SK-N-MC (cell line): ENCODE measurements around the gene HLA-G.
A peak's percentile ranks its signal among the peaks of the same experiment; 100 is the strongest.

Source experiments
- DNase-seq: peaks from one replicate; pipeline ENCODE4 v3.0.0-alpha.2; 2011; ENCODE audit warnings: low read depth, low spot score
- H3K27ac ChIP-seq: fragments of 200-600 bp; sonication (generic); 2 replicates; pipeline ENCODE4 v1.5.1; 2016; ENCODE audit warnings: mixed run types
- H3K36me3 ChIP-seq: fragments of 200-600 bp; sonication (generic); 2 replicates; pipeline ENCODE4 v1.6.1; 2017; ENCODE audit warnings: antibody characterized with exemption, low read length, mixed read lengths; ENCODE audit not compliant: insufficient read depth
- H3K4me3 ChIP-seq: fragments of 200-600 bp; sonication (generic); 2 replicates; pipeline ENCODE4 v1.5.1; 2016
- H3K9ac ChIP-seq: fragments of 200-600 bp; sonication (generic); 2 replicates; pipeline ENCODE4 v1.8.0; 2017; ENCODE audit warnings: mixed run types, mixed read lengths; ENCODE audit not compliant: insufficient read length
- H3K9me3 ChIP-seq: fragments of 200-600 bp; sonication (generic); 2 replicates; pipeline ENCODE4 v1.6.1; 2017; ENCODE audit warnings: low read depth, mild to moderate bottlenecking, antibody characterized with exemption, low read length, moderate library complexity, mixed read lengths
- EZH2 ChIP-seq: fragments of 200-600 bp; sonication (generic); IDR thresholded peaks from one replicate; pipeline ENCODE4 v1.6.1; 2017; ENCODE audit warnings: antibody characterized with exemption
- FOXP2 ChIP-seq: optimal IDR thresholded peaks from 2 replicates; pipeline ENCODE3; 2011; ENCODE audit warnings: mild to moderate bottlenecking, moderate library complexity; ENCODE audit not compliant: insufficient read depth; ENCODE audit errors: extremely low read length, control extremely low read depth
- POLR2AphosphoS5 ChIP-seq: IDR thresholded peaks from 2 replicates; pipeline ENCODE4 v1.6.1; 2012; ENCODE audit warnings: mild to moderate bottlenecking, low read depth, low read length, borderline replicate concordance

The HLA-G gene

DNA sequence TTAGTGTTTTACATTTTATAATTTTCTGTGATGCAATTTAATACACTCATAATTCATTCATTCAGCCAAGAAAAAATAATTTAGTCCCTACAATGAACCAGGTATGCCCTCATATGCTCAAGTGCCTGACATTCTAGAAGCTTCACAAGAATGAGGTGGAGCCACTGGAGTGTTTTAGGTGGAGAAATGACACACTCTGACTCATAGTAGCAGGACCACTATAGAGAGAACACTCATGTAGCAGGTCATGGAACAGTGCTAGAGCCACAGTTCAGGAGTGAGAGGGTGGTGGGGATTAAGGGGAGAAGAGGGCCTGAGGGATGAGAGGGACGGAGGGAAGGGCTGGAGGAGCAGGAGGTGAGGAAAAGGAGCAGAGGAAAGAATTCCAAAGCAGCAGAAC, 1.4 kb upstream of the HLA-G start:
- no peak for DNase-seq
- TF ChIP-seq POLR2AphosphoS5 (no peak), EZH2 (no peak), FOXP2 (no peak)

DNA sequence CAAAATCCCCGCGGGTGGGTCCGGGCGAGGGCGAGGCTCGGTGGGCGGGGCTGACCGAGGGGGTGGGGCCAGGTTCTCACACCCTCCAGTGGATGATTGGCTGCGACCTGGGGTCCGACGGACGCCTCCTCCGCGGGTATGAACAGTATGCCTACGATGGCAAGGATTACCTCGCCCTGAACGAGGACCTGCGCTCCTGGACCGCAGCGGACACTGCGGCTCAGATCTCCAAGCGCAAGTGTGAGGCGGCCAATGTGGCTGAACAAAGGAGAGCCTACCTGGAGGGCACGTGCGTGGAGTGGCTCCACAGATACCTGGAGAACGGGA, 809 bp downstream of the HLA-G start:
- DNase-seq: no peak
- no peak overlapping the region for H3K4me3 ChIP-seq
- no peaks in the 10 kb centered on the region for H3K9me3 ChIP-seq
- TF ChIP-seq EZH2 (no peak), FOXP2 (no peak), POLR2AphosphoS5 (no peak)
- H3K36me3 ChIP-seq: no peaks in the 10 kb centered on the region
- no peak overlapping the region for H3K9ac ChIP-seq
- no peak overlapping the region for H3K27ac ChIP-seq

More for the DNA sequence above, 1.4 kb upstream of the HLA-G start:
- Histone ChIP-seq H3K9me3 (no peaks in the 10 kb centered on the region), H3K4me3 (no peak overlapping the region), H3K27ac (no peak overlapping the region), H3K36me3 (no peaks in the 10 kb centered on the region), H3K9ac (no peak overlapping the region)

DNA sequence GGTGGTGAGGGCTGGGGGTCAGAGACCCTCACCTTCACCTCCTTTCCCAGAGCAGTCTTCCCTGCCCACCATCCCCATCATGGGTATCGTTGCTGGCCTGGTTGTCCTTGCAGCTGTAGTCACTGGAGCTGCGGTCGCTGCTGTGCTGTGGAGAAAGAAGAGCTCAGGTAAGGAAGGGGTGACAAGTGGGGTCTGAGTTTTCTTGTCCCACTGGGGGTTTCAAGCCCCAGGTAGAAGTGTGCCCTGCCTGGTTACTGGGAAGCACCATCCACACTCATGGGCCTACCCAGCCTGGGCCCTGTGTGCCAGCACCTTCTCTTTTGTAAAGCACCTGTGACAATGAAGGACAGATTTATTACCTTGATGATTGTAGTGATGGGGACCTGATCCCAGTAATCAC, 2.1 kb downstream of the HLA-G start:
- Histone ChIP-seq H3K9ac (no peak overlapping the region), H3K27ac (no peak overlapping the region), H3K9me3 (no peaks in the 10 kb centered on the region), H3K36me3 (no peaks in the 10 kb centered on the region), H3K4me3 (no peak overlapping the region)
- DNase-seq: no peak
- no peak for TF ChIP-seq EZH2
- no peak for TF ChIP-seq FOXP2
- TF ChIP-seq POLR2AphosphoS5: no peak

DNA sequence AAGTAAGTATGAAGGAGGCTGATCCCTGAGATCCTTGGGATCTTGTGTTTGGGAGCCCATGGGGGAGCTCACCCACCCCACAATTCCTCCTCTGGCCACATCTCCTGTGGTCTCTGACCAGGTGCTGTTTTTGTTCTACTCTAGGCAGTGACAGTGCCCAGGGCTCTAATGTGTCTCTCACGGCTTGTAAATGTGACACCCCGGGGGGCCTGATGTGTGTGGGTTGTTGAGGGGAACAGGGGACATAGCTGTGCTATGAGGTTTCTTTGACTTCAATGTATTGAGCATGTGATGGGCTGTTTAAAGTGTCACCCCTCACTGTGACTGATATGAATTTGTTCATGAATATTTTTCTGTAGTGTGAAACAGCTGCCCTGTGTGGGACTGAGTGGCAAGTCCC, 2.8 kb downstream of the HLA-G start:
- no peaks in the 10 kb centered on the region for H3K9me3 ChIP-seq
- TF ChIP-seq FOXP2 (no peak), EZH2 (no peak), POLR2AphosphoS5 (no peak)
- no peak for DNase-seq
- H3K4me3 ChIP-seq: no peak overlapping the region
- no peak overlapping the region for H3K9ac ChIP-seq
- H3K27ac ChIP-seq: no peak overlapping the region
- H3K36me3 ChIP-seq: no peaks in the 10 kb centered on the region

DNA sequence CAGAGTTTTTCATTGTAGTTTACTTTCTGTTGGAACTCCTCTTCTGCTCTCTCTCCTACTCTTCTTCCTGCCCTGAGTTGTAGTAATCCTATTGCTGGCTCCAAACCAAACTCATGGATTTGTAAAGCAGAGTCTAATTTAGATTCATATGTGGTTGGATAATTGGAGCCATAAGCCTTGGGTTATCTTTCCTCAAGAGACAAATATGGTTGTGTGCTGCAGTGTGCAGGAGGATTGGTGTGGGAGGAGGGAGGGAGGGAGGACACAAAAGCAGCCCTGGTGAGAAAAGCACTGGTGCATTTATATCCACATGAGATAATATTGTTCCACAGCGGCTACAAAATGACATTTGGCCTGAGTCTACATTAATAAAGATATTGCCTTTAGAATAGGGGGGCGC, 4.2 kb downstream of the HLA-G start:
- H3K4me3 ChIP-seq: peak overlapping the region; percentile 22; the same call in 1 of the 2 replicates
- no peak overlapping the region for H3K9ac ChIP-seq
- DNase-seq: peak; percentile 56
- H3K27ac ChIP-seq: no peak overlapping the region
- no peaks in the 10 kb centered on the region for H3K9me3 ChIP-seq
- no peaks in the 10 kb centered on the region for H3K36me3 ChIP-seq
- TF ChIP-seq EZH2: no peak
- no peak for TF ChIP-seq POLR2AphosphoS5
- no peak for TF ChIP-seq FOXP2

DNA sequence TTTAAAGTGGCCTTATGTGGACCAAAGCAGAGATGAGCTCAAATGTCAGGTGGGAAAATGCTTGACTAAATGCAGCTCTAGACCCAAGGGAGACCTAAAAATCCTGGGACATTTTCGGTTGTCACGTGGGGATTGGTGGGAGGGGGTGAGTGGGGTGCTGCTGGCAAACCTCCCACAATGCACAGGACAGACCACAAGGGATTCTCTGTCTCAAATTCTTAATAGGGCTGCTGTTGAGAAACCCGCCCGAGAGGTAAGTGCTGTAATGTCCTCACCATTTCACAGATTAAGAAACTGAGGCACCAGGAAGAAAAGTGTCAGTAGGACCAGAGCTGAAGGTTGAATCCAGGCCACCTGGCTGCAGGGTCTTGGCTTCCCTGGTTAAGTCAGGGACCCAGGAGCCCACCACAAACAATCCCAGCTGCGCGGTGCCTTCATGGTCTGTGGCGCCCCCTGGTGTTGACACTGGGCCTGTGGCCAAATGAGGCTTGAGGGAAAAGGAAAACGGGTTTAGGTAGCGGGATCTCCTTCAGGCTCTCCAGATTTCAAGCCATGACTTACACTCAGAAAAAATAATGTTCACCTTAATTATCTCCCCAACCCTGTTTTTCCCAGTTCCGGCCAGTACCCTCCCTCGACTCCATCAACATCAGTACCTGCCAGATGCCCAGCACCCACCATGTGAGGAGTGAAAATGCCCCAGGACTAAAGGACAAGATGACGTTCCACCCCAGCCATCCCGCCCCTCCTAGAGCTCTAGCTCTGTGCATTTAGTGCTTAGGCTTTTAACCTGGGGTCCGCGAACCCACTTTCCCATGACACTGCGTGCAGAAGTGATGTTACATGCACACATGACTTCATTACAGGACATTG, 7.2 kb downstream of the HLA-G start:
- Histone ChIP-seq H3K36me3 (no peaks in the 10 kb centered on the region), H3K4me3 (no peak overlapping the region), H3K9me3 (no peaks in the 10 kb centered on the region), H3K9ac (no peak overlapping the region), H3K27ac (no peak overlapping the region)
- DNase-seq: no peak
- TF ChIP-seq POLR2AphosphoS5: no peak
- no peak for TF ChIP-seq FOXP2
- TF ChIP-seq EZH2: no peak

DNA sequence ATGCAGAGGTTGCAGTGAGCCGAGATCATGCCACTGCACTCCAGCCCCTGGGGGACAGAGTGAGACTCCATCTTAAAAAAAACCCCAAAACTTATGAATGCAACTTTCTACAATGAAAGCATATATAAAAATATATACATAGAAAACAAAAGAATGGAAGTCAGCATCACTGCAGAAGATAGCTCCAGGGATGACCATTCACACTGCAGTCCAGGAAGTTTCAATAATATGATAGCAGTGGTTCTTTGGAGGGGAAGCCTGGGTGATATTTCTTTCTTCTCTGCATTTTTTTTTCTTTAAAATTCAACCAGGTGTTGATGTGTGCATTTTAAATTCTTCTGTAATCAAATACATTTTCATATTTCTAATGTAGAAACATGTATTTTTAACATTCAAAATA, 12.3 kb downstream of the HLA-G start:
- H3K36me3 ChIP-seq: no peaks in the 10 kb centered on the region
- no peak for DNase-seq
- no peak overlapping the region for H3K4me3 ChIP-seq
- TF ChIP-seq EZH2 (no peak), FOXP2 (no peak), POLR2AphosphoS5 (no peak)
- no peak overlapping the region for H3K9ac ChIP-seq
- H3K9me3 ChIP-seq: no peaks in the 10 kb centered on the region
- H3K27ac ChIP-seq: no peak overlapping the region

DNA sequence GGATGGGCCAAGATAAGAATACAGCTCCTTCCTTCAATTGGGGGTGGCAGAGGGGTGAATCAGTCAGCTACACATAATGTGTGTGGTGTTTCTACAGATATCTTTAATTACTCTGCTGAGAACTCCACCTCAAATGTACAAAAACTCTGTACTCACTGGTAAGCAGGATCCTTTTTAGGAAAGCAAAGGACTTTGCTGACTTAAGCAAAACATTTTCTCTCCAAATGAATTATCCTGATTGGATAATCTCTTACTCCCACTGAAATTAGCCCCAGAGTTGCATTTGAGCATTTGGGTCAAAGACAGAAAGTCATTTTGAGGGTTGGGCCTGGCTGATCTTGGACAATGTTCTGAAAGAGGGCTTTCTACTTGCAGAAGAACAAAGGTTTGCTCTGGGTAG, 13.4 kb downstream of the HLA-G start:
- no peak for DNase-seq
- no peaks in the 10 kb centered on the region for H3K9me3 ChIP-seq
- no peaks in the 10 kb centered on the region for H3K36me3 ChIP-seq

DNA sequence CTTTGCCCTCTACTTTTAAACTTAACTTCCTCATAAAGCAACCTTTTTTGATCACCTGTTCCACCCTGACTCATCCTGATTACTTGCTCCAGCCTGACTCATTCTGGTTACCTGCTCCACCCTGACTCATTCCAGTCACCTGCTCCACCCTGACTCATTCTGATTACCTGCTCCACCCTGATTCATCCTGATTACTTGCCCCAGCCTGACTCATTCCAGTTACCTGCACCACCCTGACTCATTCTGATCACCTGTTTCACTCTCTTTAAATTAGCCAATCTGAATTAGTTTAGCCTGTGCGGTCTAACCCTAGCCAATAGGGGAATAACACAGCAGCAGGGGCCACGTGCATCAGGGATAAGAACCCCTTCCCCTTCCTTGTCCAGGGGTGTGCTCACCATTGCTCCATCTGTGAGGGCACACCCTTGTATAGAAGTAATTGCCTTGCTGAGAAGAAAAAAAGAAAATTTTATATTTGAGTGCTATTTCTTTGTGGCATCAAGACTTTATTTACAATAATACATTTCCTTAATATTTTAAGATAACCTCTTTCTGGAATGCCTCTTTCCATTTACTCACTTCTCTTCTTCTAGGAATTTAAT, 17.9 kb downstream of the HLA-G start:
- no peak overlapping the region for H3K27ac ChIP-seq
- TF ChIP-seq EZH2: no peak
- no peak for TF ChIP-seq POLR2AphosphoS5
- no peak for TF ChIP-seq FOXP2
- no peak overlapping the region for H3K4me3 ChIP-seq
- DNase-seq: no peak
- no peaks in the 10 kb centered on the region for H3K9me3 ChIP-seq
- H3K9ac ChIP-seq: no peak overlapping the region
- H3K36me3 ChIP-seq: no peaks in the 10 kb centered on the region

More for the DNA sequence above, 13.4 kb downstream of the HLA-G start:
- Histone ChIP-seq H3K4me3 (no peak overlapping the region), H3K9ac (no peak overlapping the region), H3K27ac (no peak overlapping the region)
- TF ChIP-seq POLR2AphosphoS5 (no peak), EZH2 (no peak), FOXP2 (no peak)
